ENCODE data around the gene HCRTR1.
A peak's percentile ranks its signal among the peaks of the same experiment; 100 is the strongest.

The HCRTR1 gene

DNA sequence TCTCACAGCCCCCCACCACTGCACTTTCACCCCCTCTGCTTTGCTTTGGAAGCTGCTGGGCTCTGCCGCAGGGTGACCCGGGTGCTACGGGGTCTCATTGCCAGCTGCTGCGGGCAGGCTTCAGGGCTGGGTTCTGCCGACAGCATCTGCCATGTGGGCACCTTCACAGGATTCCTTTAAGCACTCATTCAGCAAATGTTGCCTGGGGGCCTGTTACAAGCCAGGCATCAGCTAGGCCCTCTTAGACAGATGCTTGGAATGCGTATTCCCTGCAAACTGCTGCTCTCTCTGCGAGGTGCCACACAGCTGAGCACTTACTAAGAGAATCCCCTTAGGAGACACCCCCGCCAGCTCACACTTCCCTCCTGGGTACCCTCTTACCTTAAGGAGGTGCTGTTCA, 57.1 kb downstream of the HCRTR1 start:
- TF ChIP-seq, protein P1, sequence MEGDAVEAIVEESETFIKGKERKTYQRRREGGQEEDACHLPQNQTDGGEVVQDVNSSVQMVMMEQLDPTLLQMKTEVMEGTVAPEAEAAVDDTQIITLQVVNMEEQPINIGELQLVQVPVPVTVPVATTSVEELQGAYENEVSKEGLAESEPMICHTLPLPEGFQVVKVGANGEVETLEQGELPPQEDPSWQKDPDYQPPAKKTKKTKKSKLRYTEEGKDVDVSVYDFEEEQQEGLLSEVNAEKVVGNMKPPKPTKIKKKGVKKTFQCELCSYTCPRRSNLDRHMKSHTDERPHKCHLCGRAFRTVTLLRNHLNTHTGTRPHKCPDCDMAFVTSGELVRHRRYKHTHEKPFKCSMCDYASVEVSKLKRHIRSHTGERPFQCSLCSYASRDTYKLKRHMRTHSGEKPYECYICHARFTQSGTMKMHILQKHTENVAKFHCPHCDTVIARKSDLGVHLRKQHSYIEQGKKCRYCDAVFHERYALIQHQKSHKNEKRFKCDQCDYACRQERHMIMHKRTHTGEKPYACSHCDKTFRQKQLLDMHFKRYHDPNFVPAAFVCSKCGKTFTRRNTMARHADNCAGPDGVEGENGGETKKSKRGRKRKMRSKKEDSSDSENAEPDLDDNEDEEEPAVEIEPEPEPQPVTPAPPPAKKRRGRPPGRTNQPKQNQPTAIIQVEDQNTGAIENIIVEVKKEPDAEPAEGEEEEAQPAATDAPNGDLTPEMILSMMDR (conservative IDR thresholded peaks at IDR 0.05; ENCODE audit: low read depth), result no peak

DNA sequence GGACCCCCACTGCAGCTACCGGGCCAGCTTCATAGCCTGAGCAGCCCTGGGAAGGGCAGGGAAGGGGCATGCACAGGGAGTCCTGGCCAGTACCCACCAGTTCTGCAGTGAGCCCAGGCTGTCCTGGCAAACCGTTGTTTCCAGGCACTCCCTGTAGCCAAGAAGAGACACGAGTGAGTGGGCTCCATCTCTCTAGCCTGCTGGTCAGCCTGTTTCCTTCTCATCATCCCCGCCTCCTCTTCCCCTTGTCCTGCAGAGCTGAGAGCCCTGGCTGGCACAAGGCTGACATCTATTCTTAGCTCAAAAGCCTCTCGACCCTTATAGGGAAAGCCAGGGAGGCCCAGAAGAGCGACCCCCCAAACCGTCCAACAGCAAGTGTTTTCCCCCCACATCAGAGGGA, 57.7 kb downstream of the HCRTR1 start:
- no peak for DNase-seq (ENCODE audit: low spot score)
- peak overlapping the region; percentile 97 for H3K27ac ChIP-seq
- ChIA-PET CTCF (interaction anchor here (0.9 kb wide), 1 partner anchor 11 kb away, joined by 3 read pairs; no protein-coding TSS in a partner anchor), POLR2A (ENCODE audit: low non-redundant PET) (no interaction called here)
- TF ChIP-seq, protein P1 (conservative IDR thresholded peaks at IDR 0.05; ENCODE audit: low read depth), result no peak

More for the DNA sequence above, 57.1 kb downstream of the HCRTR1 start:
- POLR2A ChIA-PET (ENCODE audit: low non-redundant PET), result no interaction called here
- no peak for DNase-seq (ENCODE audit: low spot score)
- CTCF ChIA-PET, result interaction anchor here (0.9 kb wide), 1 partner anchor 10 kb away, joined by 3 read pairs; no protein-coding TSS in a partner anchor
- peak overlapping the region; percentile 97 for H3K27ac ChIP-seq

DNA sequence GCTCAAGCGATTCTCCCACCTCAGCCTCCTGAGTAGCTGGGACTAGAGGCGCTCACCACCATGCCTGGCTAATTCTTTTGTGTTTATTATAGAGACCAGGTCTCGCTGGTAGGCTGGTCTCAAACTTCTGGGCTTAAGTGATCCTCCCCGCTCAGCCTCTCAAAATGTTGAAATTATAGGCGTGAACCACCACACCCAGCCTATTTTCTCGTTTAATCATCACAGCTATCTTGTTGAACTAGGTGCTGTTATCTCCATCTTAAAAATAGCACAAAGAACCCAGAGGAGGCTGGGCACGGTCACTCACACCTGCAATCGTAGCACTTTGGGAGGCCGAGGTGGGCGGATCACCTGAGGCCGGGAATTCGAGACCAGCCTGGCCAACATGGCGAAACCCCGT, 58.3 kb downstream of the HCRTR1 start:
- ChIA-PET CTCF (no interaction called here), POLR2A (ENCODE audit: low non-redundant PET) (no interaction called here)
- TF ChIP-seq, protein P1 (conservative IDR thresholded peaks at IDR 0.05; ENCODE audit: low read depth), result no peak
- peak overlapping the region; percentile 97 for H3K27ac ChIP-seq
- DNase-seq (ENCODE audit: low spot score), result no peak
